Tibial nerve (tissue), 4 donors: ENCODE results near the gene TBC1D5.

Experiments used
- CTCF ChIP-seq, 5 experiments: fragments of 200-600 bp in 3 of 5; fragments of 450-650 bp in 2 of 5; sonication (generic) in 3 of 5; IDR thresholded peaks; one replicate each; pipeline ENCODE4 v1.5.1; 2016 to 2019; ENCODE audit warnings: antibody characterized with exemption in 5 of 5, mild to moderate bottlenecking in 3 of 5, moderate library complexity in 2 of 5
- EP300 ChIP-seq, 2 donors: sonication (generic); formaldehyde crosslinking; IDR thresholded peaks; one replicate each; pipeline ENCODE4 v1.6.1; 2017; ENCODE audit warnings: antibody characterized with exemption in 2 of 2, mild to moderate bottlenecking in 1 of 2
- POLR2A ChIP-seq, 2 donors: fragments of 450-650 bp; IDR thresholded peaks; one replicate each; pipeline ENCODE4 v1.6.1; 2017; ENCODE audit warnings: antibody characterized with exemption in 2 of 2, mild to moderate bottlenecking in 2 of 2, moderate library complexity in 2 of 2

- TF ChIP-seq CTCF (IDR thresholded peaks at IDR 0.05): no peak
- TF ChIP-seq POLR2A (IDR thresholded peaks at IDR 0.05): no peak
- TF ChIP-seq EP300 (IDR thresholded peaks at IDR 0.05): no peak
Measured at GRCh38 chr3:17678116-17678741, 64.2 kb downstream of the TBC1D5 start.
